Activated naive CD8-positive, alpha-beta T cell treated with anti-CD3 and anti-CD28 coated beads for 36 hours (primary cell): ENCODE measurements around the gene SYTL5. TPM values are rescaled to one million over a fixed set of nuclear protein-coding genes. Genes with fewer than 3 reads are reported as not detected.

Experiments used
- DNase-seq: peaks from one replicate; pipeline ENCODE4 v3.0.0; 2021
- H3K27ac Mint-ChIP-seq: one replicate; pipeline ENCODE4 v1.8.0; 2022; ENCODE audit warnings: mild to moderate bottlenecking, moderate library complexity, mixed read lengths
- H3K27me3 Mint-ChIP-seq: one replicate; pipeline ENCODE4 v1.8.0; 2022; ENCODE audit warnings: mild to moderate bottlenecking, mixed read lengths
- H3K36me3 Mint-ChIP-seq: one replicate; pipeline ENCODE4 v1.8.0; 2021; ENCODE audit warnings: mild to moderate bottlenecking, mixed read lengths
- H3K4me1 Mint-ChIP-seq: one replicate; pipeline ENCODE4 v1.8.0; 2021; ENCODE audit warnings: mixed read lengths
- H3K4me3 Mint-ChIP-seq: one replicate; pipeline ENCODE4 v1.8.0; 2022; ENCODE audit warnings: mild to moderate bottlenecking, moderate library complexity, mixed read lengths
- H3K9me3 Mint-ChIP-seq: one replicate; pipeline ENCODE4 v1.8.0; 2022; ENCODE audit warnings: mixed read lengths
- total RNA-seq, 2 experiments: library from RNA; stranded (reverse); gene quantifications; one replicate each; pipeline ENCODE4 v1.2.3, GENCODE V29; 2021

The SYTL5 gene
- total RNA-seq, 2 experiments from 2014 or later, result not detected

GRCh38 chrX:38099688-38100087 lies 93.3 kb downstream of the SYTL5 start:
- Mint-ChIP-seq H3K36me3 (no peaks in the 10 kb centered on the region), H3K27me3 (no peaks in the 10 kb centered on the region), H3K4me1 (peaks cover under 1% of the 10 kb centered on the region), H3K4me3 (no peak overlapping the region), H3K27ac (no peak overlapping the region), H3K9me3 (peaks cover 3% of the 10 kb centered on the region)
- no peak for DNase-seq

DNA sequence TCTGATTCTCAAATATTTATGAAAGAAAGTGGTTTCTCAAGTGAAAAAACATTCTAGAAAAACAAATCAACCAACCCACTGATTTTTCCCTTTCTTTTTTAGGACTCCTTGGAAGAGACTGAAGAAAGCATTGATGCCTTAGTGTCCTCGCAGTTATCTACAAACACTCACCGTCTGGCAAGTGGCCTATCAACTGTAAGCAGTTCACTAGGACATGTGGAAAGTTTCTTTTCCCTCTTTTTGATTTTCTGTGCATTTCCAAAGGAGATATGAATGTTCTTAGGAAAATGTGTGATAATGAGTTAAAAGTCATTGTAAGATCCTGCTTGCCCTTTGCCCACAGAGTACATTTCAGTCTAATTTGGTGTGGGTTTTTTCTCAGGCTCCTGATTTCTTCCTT lies 95.9 kb downstream of the SYTL5 start:
- H3K4me1 Mint-ChIP-seq, result peaks cover 1% of the 10 kb centered on the region
- H3K27me3 Mint-ChIP-seq, result no peaks in the 10 kb centered on the region
- no peak for DNase-seq
- no peak overlapping the region for H3K27ac Mint-ChIP-seq
- H3K4me3 Mint-ChIP-seq, result no peak overlapping the region
- no peaks in the 10 kb centered on the region for H3K36me3 Mint-ChIP-seq
- H3K9me3 Mint-ChIP-seq, result peaks cover 3% of the 10 kb centered on the region

DNA sequence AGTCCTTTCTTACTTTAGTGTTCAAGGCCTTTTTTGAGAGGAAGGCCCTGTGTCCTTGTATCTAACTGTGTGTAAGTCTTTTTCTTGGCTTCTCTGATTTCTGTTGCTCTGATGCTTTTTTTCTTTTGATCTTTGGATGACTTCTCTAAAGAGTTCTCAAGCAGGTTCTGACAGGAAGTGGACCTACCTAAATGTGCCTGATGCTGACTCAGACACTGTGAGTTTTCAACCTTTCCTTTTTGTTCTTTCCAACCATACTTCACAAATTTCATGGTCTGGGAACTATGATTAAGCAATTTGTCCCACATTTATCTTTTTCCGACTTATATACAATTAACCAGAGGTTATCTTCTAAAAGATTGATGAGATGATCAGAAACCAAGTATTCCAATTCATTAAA lies 96.5 kb downstream of the SYTL5 start:
- no peak overlapping the region for H3K4me3 Mint-ChIP-seq

DNA sequence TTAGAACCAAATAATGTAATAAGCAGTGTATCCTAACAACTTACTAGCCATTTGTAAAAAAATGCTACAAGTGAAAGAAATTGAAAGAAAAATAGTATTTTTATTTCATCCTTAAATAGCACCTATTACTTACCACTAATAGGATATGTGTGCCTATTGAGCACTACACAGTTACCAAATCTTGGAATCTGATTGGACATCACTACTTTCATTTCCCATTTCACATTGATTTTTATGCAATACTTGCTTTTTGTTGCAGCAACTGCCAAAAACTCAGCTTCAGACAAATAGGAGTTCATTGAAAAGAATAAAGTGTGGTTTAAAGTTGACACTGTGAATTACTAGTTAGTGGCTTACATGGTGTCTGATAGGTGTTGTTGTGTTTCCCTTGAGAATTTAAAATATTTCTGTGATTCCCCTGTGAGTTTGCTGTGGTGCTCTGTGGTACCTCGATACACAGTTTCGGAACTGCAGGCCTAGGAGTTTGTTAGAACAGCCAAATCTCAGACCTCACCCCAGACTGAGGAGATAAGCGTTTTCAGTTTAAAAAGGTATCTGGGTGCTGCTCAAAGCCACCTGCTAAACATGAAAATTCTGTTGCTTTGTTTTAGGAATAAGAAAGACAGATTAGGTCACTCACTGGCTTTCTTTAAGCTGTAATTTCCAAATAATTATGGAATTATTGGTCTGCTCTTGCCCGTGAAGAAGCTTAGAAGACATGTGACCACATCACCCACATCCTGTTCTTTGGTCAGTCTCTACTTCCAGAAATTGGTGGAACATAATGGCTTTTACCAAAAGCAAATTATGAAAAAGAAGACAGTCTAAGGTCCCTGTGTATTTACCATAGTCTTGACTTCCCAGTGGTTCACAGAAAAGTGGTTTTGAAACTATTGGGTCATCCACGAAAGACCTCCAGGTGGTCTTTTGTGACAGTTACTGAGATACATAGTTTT lies 97.8 kb downstream of the SYTL5 start:
- DNase-seq, result no peak
- peaks cover 1% of the 10 kb centered on the region for H3K4me1 Mint-ChIP-seq
- H3K9me3 Mint-ChIP-seq, result no peaks in the 10 kb centered on the region
- no peaks in the 10 kb centered on the region for H3K27me3 Mint-ChIP-seq
- no peak overlapping the region for H3K4me3 Mint-ChIP-seq
- no peaks in the 10 kb centered on the region for H3K36me3 Mint-ChIP-seq
- H3K27ac Mint-ChIP-seq, result no peak overlapping the region

More for the DNA sequence above, 96.5 kb downstream of the SYTL5 start:
- no peak for DNase-seq
- Mint-ChIP-seq H3K9me3 (peaks cover 3% of the 10 kb centered on the region), H3K27me3 (no peaks in the 10 kb centered on the region), H3K27ac (no peak overlapping the region), H3K4me1 (peaks cover 1% of the 10 kb centered on the region), H3K36me3 (no peaks in the 10 kb centered on the region)

GRCh38 chrX:38105216-38105725 lies 98.9 kb downstream of the SYTL5 start:
- H3K36me3 Mint-ChIP-seq, result no peaks in the 10 kb centered on the region
- no peak for DNase-seq
- no peaks in the 10 kb centered on the region for H3K27me3 Mint-ChIP-seq
- H3K9me3 Mint-ChIP-seq, result no peaks in the 10 kb centered on the region
- H3K4me3 Mint-ChIP-seq, result no peak overlapping the region
- peaks cover 1% of the 10 kb centered on the region for H3K4me1 Mint-ChIP-seq
- H3K27ac Mint-ChIP-seq, result no peak overlapping the region

DNA sequence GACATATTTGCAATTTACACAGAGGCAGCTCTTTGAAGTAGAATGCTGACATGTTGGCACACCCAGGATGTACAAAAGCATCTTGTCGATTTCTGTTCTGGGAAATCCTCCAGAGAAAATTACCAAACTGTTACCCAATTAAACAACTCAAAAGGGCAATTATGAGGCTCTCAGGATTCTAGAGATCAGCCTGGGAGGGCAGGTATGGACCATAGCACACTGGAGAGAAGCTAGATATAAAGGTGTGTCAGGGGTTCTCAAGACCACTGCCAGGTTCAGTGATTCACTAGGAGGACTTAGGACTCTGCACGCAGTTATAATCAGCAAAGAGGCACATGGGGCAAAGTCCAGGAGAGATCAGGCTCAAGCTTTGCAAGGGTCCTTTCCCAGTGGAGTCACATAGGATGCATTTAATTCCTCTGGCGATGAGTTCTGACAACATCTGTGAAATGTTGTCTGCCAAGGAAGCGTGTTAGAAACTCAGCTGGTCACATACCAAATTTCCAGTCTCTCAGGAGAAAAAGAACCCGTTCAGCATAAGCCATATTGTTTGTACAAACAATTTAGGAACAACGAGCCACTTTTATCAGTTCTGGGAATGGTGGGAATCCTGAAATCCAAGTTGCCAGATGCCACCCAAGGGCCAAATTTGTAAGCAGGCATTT lies 100.8 kb downstream of the SYTL5 start:
- H3K9me3 Mint-ChIP-seq, result no peaks in the 10 kb centered on the region
- H3K27me3 Mint-ChIP-seq, result no peaks in the 10 kb centered on the region
- H3K4me3 Mint-ChIP-seq, result no peak overlapping the region
- H3K4me1 Mint-ChIP-seq, result peaks cover 1% of the 10 kb centered on the region
- no peaks in the 10 kb centered on the region for H3K36me3 Mint-ChIP-seq
- DNase-seq, result no peak
- no peak overlapping the region for H3K27ac Mint-ChIP-seq

DNA sequence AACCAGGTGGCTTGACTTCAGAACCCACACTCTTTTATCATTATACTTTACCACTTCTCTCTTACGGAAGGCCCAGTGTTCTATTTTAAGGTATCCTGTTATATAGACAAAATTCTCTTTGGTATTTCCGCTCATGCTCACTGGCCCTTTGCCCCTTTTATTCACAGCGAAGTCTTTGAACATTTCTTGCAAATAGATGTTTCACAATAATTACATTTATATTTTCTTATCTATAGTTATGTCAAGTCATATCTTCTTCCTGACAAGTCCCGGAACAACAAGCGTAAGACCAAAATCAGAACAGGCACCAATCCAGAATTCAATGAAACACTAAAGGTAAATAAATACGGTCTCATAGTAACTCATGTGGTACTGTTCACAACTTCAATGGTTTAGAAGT lies 102.0 kb downstream of the SYTL5 start:
- Mint-ChIP-seq H3K36me3 (no peaks in the 10 kb centered on the region), H3K4me1 (peaks cover 1% of the 10 kb centered on the region), H3K9me3 (no peaks in the 10 kb centered on the region), H3K27ac (no peak overlapping the region), H3K27me3 (no peaks in the 10 kb centered on the region), H3K4me3 (no peak overlapping the region)
- no peak for DNase-seq

GRCh38 chrX:38109042-38109898 lies 102.9 kb downstream of the SYTL5 start:
- no peak overlapping the region for H3K4me3 Mint-ChIP-seq
- H3K27me3 Mint-ChIP-seq, result peaks cover 4% of the 10 kb centered on the region
- peaks cover 1% of the 10 kb centered on the region for H3K4me1 Mint-ChIP-seq
- DNase-seq, result no peak
- H3K27ac Mint-ChIP-seq, result no peak overlapping the region
- no peaks in the 10 kb centered on the region for H3K9me3 Mint-ChIP-seq
- no peaks in the 10 kb centered on the region for H3K36me3 Mint-ChIP-seq

DNA sequence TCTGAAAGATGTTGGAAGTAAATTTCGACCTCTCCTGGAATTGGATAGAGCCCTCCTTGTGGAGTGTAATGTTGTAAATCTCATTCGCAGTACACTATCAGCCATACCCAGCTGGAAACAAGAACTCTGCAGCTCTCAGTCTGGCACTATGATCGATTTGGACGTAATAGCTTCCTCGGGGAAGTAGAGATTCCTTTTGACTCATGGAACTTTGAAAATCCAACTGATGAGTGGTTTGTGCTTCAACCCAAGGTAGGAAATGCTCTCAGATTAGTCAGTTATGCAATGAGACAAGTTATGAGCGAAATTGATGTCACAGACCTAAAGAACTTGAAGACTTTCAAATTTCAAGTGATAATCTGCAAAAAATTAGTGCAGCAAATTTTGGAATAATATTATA lies 103.9 kb downstream of the SYTL5 start:
- Mint-ChIP-seq H3K9me3 (no peaks in the 10 kb centered on the region), H3K27ac (no peak overlapping the region), H3K4me1 (no peaks in the 10 kb centered on the region), H3K27me3 (peaks cover 4% of the 10 kb centered on the region), H3K36me3 (no peaks in the 10 kb centered on the region), H3K4me3 (no peak overlapping the region)
- DNase-seq, result no peak

DNA sequence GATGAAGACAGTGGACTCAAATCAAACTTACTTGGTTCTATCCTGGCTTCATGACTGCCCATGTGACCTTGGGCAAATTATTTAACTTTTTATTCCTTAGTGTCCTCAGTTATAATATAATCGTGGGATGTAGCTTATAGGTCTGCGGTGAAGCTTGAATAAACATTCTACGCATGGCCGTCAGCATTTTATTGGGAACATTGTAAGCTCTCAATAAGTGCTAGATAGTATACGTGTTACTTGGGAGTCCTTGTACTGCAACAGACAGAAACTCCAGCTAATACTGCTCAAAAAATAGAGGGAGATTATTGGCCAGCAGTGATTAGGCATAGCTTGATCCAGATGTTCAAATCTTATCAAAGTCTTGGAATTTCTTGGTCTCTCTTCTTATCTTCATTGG lies 104.8 kb downstream of the SYTL5 start:
- no peaks in the 10 kb centered on the region for H3K4me1 Mint-ChIP-seq
- no peak for DNase-seq
- no peaks in the 10 kb centered on the region for H3K36me3 Mint-ChIP-seq
- H3K9me3 Mint-ChIP-seq, result no peaks in the 10 kb centered on the region
- H3K27me3 Mint-ChIP-seq, result peaks cover 4% of the 10 kb centered on the region
- H3K27ac Mint-ChIP-seq, result no peak overlapping the region
- no peak overlapping the region for H3K4me3 Mint-ChIP-seq

DNA sequence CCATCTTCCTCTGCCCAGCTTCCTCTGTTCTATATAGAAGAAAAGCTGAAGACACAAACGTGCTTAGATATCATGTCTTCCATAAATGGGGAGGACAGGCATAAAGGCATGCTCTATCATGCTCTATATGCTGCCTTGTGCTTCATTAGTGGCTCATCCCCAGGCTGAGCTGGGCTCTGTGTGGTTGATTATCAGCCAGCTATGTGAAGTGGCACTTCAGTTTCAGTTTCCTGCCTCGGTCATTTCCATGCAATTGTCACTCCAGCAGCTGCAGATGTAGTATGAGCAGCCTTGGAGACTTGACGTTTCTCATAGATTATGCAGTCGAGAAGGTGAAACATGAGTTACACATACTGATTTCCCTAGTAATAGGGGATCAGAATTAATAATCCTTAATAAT lies 106.2 kb downstream of the SYTL5 start:
- H3K9me3 Mint-ChIP-seq, result no peaks in the 10 kb centered on the region
- no peak overlapping the region for H3K27ac Mint-ChIP-seq
- H3K36me3 Mint-ChIP-seq, result no peaks in the 10 kb centered on the region

DNA sequence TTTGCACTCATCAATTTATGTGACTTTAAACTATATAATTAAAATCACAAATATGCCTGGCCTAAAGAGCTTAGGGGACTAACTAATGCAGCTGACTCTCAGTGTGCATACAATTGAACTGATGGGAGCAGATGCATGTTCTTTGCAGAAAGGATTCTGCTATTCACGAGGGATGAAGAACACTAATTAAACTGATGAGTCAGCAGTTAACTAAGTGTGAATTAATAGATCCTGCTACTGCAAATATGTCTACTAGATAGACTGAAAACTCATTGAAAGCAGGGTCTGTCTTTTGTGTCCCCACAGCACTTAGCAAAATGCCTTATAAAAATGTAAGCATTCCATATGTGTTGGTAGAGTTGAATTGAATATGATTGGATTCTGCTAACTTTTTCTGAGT lies 110.4 kb downstream of the SYTL5 start:
- H3K27me3 Mint-ChIP-seq, result peaks cover 4% of the 10 kb centered on the region
- no peak for DNase-seq
- H3K4me3 Mint-ChIP-seq, result no peak overlapping the region
- no peaks in the 10 kb centered on the region for H3K36me3 Mint-ChIP-seq
- H3K9me3 Mint-ChIP-seq, result no peaks in the 10 kb centered on the region
- H3K4me1 Mint-ChIP-seq, result no peaks in the 10 kb centered on the region
- H3K27ac Mint-ChIP-seq, result no peak overlapping the region

More for the DNA sequence above, 106.2 kb downstream of the SYTL5 start:
- no peak for DNase-seq
- H3K27me3 Mint-ChIP-seq, result peaks cover 4% of the 10 kb centered on the region
- no peaks in the 10 kb centered on the region for H3K4me1 Mint-ChIP-seq
- H3K4me3 Mint-ChIP-seq, result no peak overlapping the region

GRCh38 chrX:38117485-38117884 lies 111.1 kb downstream of the SYTL5 start:
- no peaks in the 10 kb centered on the region for H3K36me3 Mint-ChIP-seq
- no peaks in the 10 kb centered on the region for H3K4me1 Mint-ChIP-seq
- no peak for DNase-seq
- H3K27ac Mint-ChIP-seq, result no peak overlapping the region
- H3K4me3 Mint-ChIP-seq, result no peak overlapping the region
- H3K9me3 Mint-ChIP-seq, result no peaks in the 10 kb centered on the region
- H3K27me3 Mint-ChIP-seq, result peaks cover 4% of the 10 kb centered on the region

- no peak overlapping the region for H3K27ac Mint-ChIP-seq
- no peak for DNase-seq
- H3K4me1 Mint-ChIP-seq, result no peaks in the 10 kb centered on the region
- no peaks in the 10 kb centered on the region for H3K27me3 Mint-ChIP-seq
- no peaks in the 10 kb centered on the region for H3K36me3 Mint-ChIP-seq
- no peaks in the 10 kb centered on the region for H3K9me3 Mint-ChIP-seq
- H3K4me3 Mint-ChIP-seq, result no peak overlapping the region
Observed at GRCh38 chrX:38124000-38124399, 117.6 kb downstream of the SYTL5 start.

GRCh38 chrX:38126179-38126578 lies 119.8 kb downstream of the SYTL5 start:
- Mint-ChIP-seq H3K27ac (no peak overlapping the region), H3K4me3 (no peak overlapping the region), H3K27me3 (no peaks in the 10 kb centered on the region), H3K36me3 (no peaks in the 10 kb centered on the region), H3K9me3 (no peaks in the 10 kb centered on the region), H3K4me1 (no peaks in the 10 kb centered on the region)
- DNase-seq, result no peak
